GM12878 (cell line): ENCODE results near the gene CAPN9. TPM values are rescaled to one million over a fixed set of nuclear protein-coding genes. Genes with fewer than 3 reads are reported as not detected.

Experiments
- ATAC-seq: fragments of 200-7000 bp; cut with Tn5 transposase; 3 replicates; pipeline ENCODE4 v1.9.1; 2020; ENCODE audit warnings: mild to moderate bottlenecking, moderate library complexity
- BruUV-seq: library from RNA; stranded (reverse); fragments of 400-500 nt; replicated peaks from 2 replicates; lab custom pipeline; 2021; lab: Mats Ljungman, UMichigan
- CTCF ChIA-PET: fragments of 300-600 bp; sonication (Branson Sonifier 250); formaldehyde crosslinking; extraction: SDS; loops from one replicate; lab custom pipeline; 2021; ENCODE audit warnings: inconsistent platforms; lab: Yijun Ruan, JAX
- POLR2A ChIA-PET: fragments of 350-600 bp; formaldehyde crosslinking; extraction: SDS; loops from one replicate; lab custom pipeline; 2021; ENCODE audit warnings: inconsistent platforms; lab: Charles Lee
- RAD21 ChIA-PET: fragments of 300-600 bp; sonication (Branson Sonifier 250); formaldehyde crosslinking; loops from one replicate; lab custom pipeline; 2023; ENCODE audit warnings: antibody characterized with exemption; ENCODE audit not compliant: unreplicated experiment; lab: Charles Lee
- SMC1A ChIA-PET: fragments of 300-600 bp; sonication (Branson Sonifier 250); formaldehyde crosslinking; loops from one replicate; lab custom pipeline; 2023; ENCODE audit not compliant: unreplicated experiment, uncharacterized antibody; lab: Charles Lee
- DNase-seq: peaks from one replicate; pipeline ENCODE4 v3.0.0-alpha.2; 2011; ENCODE audit warnings: low read depth, low spot score
- FAIRE-seq: peaks from 3 replicates; lab custom pipeline; 2011; peaks lifted over from hg19 to GRCh38; lab: Jason Lieb, UNC
- H2AFZ ChIP-seq: 2 replicates; pipeline ENCODE4 v1.6.0; 2011; ENCODE audit warnings: low read depth, low read length, control low read depth; ENCODE audit not compliant: control insufficient read depth
- H3K27ac ChIP-seq: 2 replicates; pipeline ENCODE4 v1.5.1; 2011; ENCODE audit warnings: control low read depth; ENCODE audit not compliant: control insufficient read depth, insufficient read depth
- H3K27me3 ChIP-seq, 2 experiments: replicated peaks in 1 of 2; 2 replicates each; pipeline versions ENCODE4 v1.6.0 to v1.6.1; 2011; ENCODE audit warnings: low read length in 1 of 2; ENCODE audit not compliant: control insufficient read depth in 2 of 2, insufficient read depth in 2 of 2
- H3K36me3 ChIP-seq, 2 experiments: 2 replicates each; pipeline ENCODE4 v1.5.1; 2011; ENCODE audit warnings: low read length in 1 of 2; ENCODE audit not compliant: control insufficient read depth in 2 of 2, insufficient read depth in 2 of 2
- H3K4me1 ChIP-seq: 2 replicates; pipeline ENCODE4 v1.6.1; 2011; ENCODE audit warnings: mild to moderate bottlenecking, low read length, moderate library complexity, mixed read lengths; ENCODE audit not compliant: control insufficient read depth, insufficient read depth
- H3K4me2 ChIP-seq: 2 replicates; pipeline ENCODE4 v1.6.0; 2011; ENCODE audit warnings: control low read depth; ENCODE audit not compliant: control insufficient read depth, insufficient read depth
- H3K4me3 ChIP-seq: fragments of 200-600 bp; sonication (generic); 2 replicates; pipeline ENCODE4 v1.5.1; 2016
- H3K79me2 ChIP-seq: 2 replicates; pipeline ENCODE4 v1.6.0; 2011; ENCODE audit warnings: low read length; ENCODE audit not compliant: control insufficient read depth, insufficient read depth
- H3K9ac ChIP-seq: 2 replicates; pipeline ENCODE4 v1.8.0; 2011; ENCODE audit warnings: low read length, control low read depth, mixed read lengths; ENCODE audit not compliant: control insufficient read depth, insufficient read depth
- H3K9me3 ChIP-seq: replicated peaks from 3 replicates; pipeline ENCODE4 v1.5.1; 2011; ENCODE audit warnings: mild to moderate bottlenecking, low read length; ENCODE audit not compliant: control insufficient read depth, insufficient read depth
- H4K20me1 ChIP-seq: 2 replicates; pipeline ENCODE4 v1.6.0; 2011; ENCODE audit not compliant: control insufficient read depth, insufficient read depth
- BCL11A ChIP-seq: IDR thresholded peaks from 2 replicates; pipeline ENCODE4 v1.6.1; 2011; ENCODE audit warnings: low read depth, low read length
- BRCA1 ChIP-seq: IDR thresholded peaks from 2 replicates; pipeline ENCODE4 v1.6.1; 2011; ENCODE audit warnings: low read depth, low read length, improper control_type of control experiment
- FOXM1 ChIP-seq: IDR thresholded peaks from 2 replicates; pipeline ENCODE4 v1.6.1; 2012; ENCODE audit warnings: low read depth, mild to moderate bottlenecking, inconsistent platforms, low read length, moderate library complexity
- HDGF ChIP-seq: fragments of 450-650 bp; IDR thresholded peaks from 2 replicates; pipeline ENCODE4 v1.6.1; 2016; ENCODE audit warnings: antibody characterized with exemption
- MEF2A ChIP-seq: IDR thresholded peaks from 2 replicates; pipeline ENCODE4 v1.6.1; 2011; ENCODE audit warnings: low read depth, mild to moderate bottlenecking, low read length, moderate library complexity; ENCODE audit not compliant: insufficient read depth
- MTA3 ChIP-seq: IDR thresholded peaks from 2 replicates; pipeline ENCODE4 v1.6.1; 2012; ENCODE audit warnings: low read length, inconsistent platforms, borderline replicate concordance
- PAX5 ChIP-seq: IDR thresholded peaks from 2 replicates; pipeline ENCODE4 v1.6.1; 2011; ENCODE audit warnings: low read depth, low read length, borderline replicate concordance
- RAD21 ChIP-seq: IDR thresholded peaks from 2 replicates; pipeline ENCODE4 v1.6.1; 2011; ENCODE audit warnings: mild to moderate bottlenecking, low read depth, low read length, moderate library complexity; ENCODE audit not compliant: insufficient read depth
- RBBP5 ChIP-seq: fragments of 200-600 bp; sonication (generic); conservative IDR thresholded peaks from 2 replicates; pipeline ENCODE4 v1.6.1; 2016
- SMC3 ChIP-seq: IDR thresholded peaks from 2 replicates; pipeline ENCODE4 v1.6.1; 2011; ENCODE audit warnings: low read length, improper control_type of control experiment, borderline replicate concordance
- TARDBP ChIP-seq: IDR thresholded peaks from 2 replicates; pipeline ENCODE4 v1.6.1; 2016; ENCODE audit warnings: borderline replicate concordance
- TCF12 ChIP-seq: IDR thresholded peaks from 2 replicates; pipeline ENCODE4 v1.6.1; 2011; ENCODE audit warnings: low read depth, mild to moderate bottlenecking, low read length
- ZNF207 ChIP-seq: fragments of 450-650 bp; IDR thresholded peaks from 2 replicates; pipeline ENCODE4 v1.6.1; 2014; ENCODE audit warnings: antibody characterized with exemption, mild to moderate bottlenecking, borderline replicate concordance
- ZNF24 ChIP-seq: fragments of 450-650 bp; IDR thresholded peaks from 2 replicates; pipeline ENCODE4 v1.6.1; 2017; ENCODE audit warnings: antibody characterized with exemption, mild to moderate bottlenecking
- WGBS: methylation state at CpG from one replicate; pipeline ENCODE4 v1.1.6; 2016; ENCODE audit warnings: low lambda C conversion rate; ENCODE audit not compliant: insufficient replicate concordance, insufficient coverage; ENCODE audit errors: missing lambda C conversion rate; 5-methylcytosine and 5-hydroxymethylcytosine counted together
- in situ Hi-C: fragments of 300-500 bp; cut with MboI; formaldehyde crosslinking; loops from 9 replicates; pipeline ENCODE4 v1.14.3; 2018; ENCODE audit warnings: mixed read lengths
- intact Hi-C: fragments of 100-400 bp; cut with micrococcal nuclease; formaldehyde crosslinking; loops from one replicate; pipeline ENCODE4 v1.14.2; 2022; ENCODE audit not compliant: unreplicated experiment
- polyA plus RNA-seq, 11 experiments: library from polyadenylated mRNA; depleted of rRNA in 4 of 11; unstranded in 6 of 11; stranded (reverse) in 5 of 11; fragments of >200 nt; fragmentation: Nextera tagmentation in 4 of 11; fragmentation: Illumina TruSeq in 1 of 11; extraction: Ambion mirVana in 4 of 11; extraction: Trizol in 1 of 11; gene quantifications; 1 replicate in 1 of 11; 2 replicates in 10 of 11; pipeline versions ENCODE4 v1.2.1 to v1.2.3, GENCODE V29; 2011 to 2016; ENCODE audit warnings: inconsistent platforms in 2 of 11, missing spikeins in 2 of 11, low read depth in 1 of 11
- total RNA-seq, 4 experiments: library from RNA; depleted of rRNA in 3 of 4; stranded (reverse); fragments of >200 nt in 3 of 4; fragmentation: Illumina TruSeq in 1 of 4; extraction: Trizol in 1 of 4; gene quantifications; 2 replicates each; pipeline versions ENCODE4 v1.2.1 to v1.2.3, GENCODE V29; 2013 to 2021
- TF ChIP-seq, protein P1 (sequence below): IDR thresholded peaks from 2 replicates; pipeline ENCODE4 v1.6.1; 2012; ENCODE audit warnings: low read depth, low read length, improper control_type of control experiment
- TF ChIP-seq, protein P2 (sequence below): IDR thresholded peaks from 2 replicates; pipeline ENCODE4 v1.6.1; 2011; ENCODE audit warnings: borderline replicate concordance, low read depth, mild to moderate bottlenecking, moderate library complexity, mixed read lengths, low read length; ENCODE audit not compliant: insufficient read depth; ENCODE audit errors: extremely low read length
- TF ChIP-seq, protein P3 (sequence below): fragments of 450-650 bp; IDR thresholded peaks from 2 replicates; pipeline ENCODE4 v1.6.1; 2017; ENCODE audit warnings: mild to moderate bottlenecking, low read depth, inconsistent platforms; ENCODE audit not compliant: poor library complexity, severe bottlenecking
- TF ChIP-seq, protein P4 (sequence below): IDR thresholded peaks from 2 replicates; pipeline ENCODE4 v1.6.1; 2011; ENCODE audit warnings: low read depth, low read length, improper control_type of control experiment, borderline replicate concordance
- TF ChIP-seq, protein P5 (sequence below), 3 experiments: IDR thresholded peaks in 2 of 3; conservative IDR thresholded peaks in 1 of 3; 2 replicates each; pipeline ENCODE4 v1.5.1; 2011; ENCODE audit warnings: low read depth in 3 of 3, low read length in 3 of 3, mild to moderate bottlenecking in 3 of 3, control low read depth in 2 of 3, moderate library complexity in 2 of 3, inconsistent platforms in 1 of 3, mixed read lengths in 1 of 3; ENCODE audit not compliant: control insufficient read depth in 2 of 3, insufficient read depth in 1 of 3; ENCODE audit errors: extremely low read depth in 1 of 3

CAPN9 gene
- total and polyA plus RNA-seq, 10 of the 15 experiments (the other 5 are each of a cell fraction or from before 2014, with no cell fraction given) = not detected

DNA sequence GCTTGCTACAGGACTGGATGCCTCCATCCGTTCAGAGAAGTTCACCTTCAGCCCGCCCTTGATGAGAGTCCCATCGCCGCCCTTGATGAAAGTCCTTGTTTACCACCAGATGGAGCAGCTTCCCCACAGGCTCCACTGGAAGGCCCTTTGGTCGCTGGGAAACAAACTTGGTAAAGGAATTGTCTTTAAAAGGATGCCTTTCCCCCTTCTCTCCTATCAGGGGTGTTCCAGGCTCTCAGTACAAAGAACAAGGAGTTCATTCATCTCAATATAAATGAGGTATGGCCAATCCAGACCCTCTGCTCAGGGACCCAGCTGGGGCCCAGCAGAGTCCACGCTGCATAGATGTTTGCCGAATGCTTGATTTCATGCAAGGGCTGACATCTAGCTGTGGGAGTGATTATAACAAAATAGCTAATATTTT, 50.8 kb downstream of the CAPN9 start:
- 38% methylated on average over 7 of the region's 7 CpGs for WGBS
- DNase-seq (no peak), ATAC-seq (peak; percentile 42; the same call in 2 of the 3 replicates), FAIRE-seq (no peak)
- H3K4me2 ChIP-seq = no peak overlapping the region
- H3K9ac ChIP-seq = no peak overlapping the region
- H3K36me3 ChIP-seq = no peaks in the 10 kb centered on the region
- no TSS peak for BruUV-seq
- no peaks in the 10 kb centered on the region; a peak in 1 of 4 replicates for H3K27me3 ChIP-seq
- H3K27ac ChIP-seq = no peak overlapping the region
- H3K79me2 ChIP-seq = no peaks in the 10 kb centered on the region
- ChIA-PET SMC1A (no interaction called here), RAD21 (no interaction called here), POLR2A (no interaction called here), CTCF (interaction anchor here (0.9 to 1.6 kb wide), 3 partner anchors 11 to 181 kb away, joined by 3 to 5 read pairs (median 3); partner anchors contain the start of genes ARV1 and TTC13)
- H2AFZ ChIP-seq = no peak overlapping the region
- H3K4me1 ChIP-seq = no peaks in the 10 kb centered on the region
- intact Hi-C loops (loop anchor here (2.0 to 10.0 kb wide), 2 partner anchors 297 to 413 kb away; no protein-coding TSS in a partner anchor), in situ Hi-C loops (no loop called here)
- no peaks in the 10 kb centered on the region for H4K20me1 ChIP-seq
- H3K9me3 ChIP-seq = no peaks in the 10 kb centered on the region
- H3K4me3 ChIP-seq = no peak overlapping the region
- TF ChIP-seq RAD21 = peak; percentile 53
- TF ChIP-seq ZNF207 = no peak
- no peak for TF ChIP-seq TARDBP
- TF ChIP-seq, protein P1, sequence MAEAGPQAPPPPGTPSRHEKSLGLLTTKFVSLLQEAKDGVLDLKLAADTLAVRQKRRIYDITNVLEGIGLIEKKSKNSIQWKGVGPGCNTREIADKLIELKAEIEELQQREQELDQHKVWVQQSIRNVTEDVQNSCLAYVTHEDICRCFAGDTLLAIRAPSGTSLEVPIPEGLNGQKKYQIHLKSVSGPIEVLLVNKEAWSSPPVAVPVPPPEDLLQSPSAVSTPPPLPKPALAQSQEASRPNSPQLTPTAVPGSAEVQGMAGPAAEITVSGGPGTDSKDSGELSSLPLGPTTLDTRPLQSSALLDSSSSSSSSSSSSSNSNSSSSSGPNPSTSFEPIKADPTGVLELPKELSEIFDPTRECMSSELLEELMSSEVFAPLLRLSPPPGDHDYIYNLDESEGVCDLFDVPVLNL = no peak
- TF ChIP-seq ZNF24 = no peak
- TF ChIP-seq, protein P2, sequence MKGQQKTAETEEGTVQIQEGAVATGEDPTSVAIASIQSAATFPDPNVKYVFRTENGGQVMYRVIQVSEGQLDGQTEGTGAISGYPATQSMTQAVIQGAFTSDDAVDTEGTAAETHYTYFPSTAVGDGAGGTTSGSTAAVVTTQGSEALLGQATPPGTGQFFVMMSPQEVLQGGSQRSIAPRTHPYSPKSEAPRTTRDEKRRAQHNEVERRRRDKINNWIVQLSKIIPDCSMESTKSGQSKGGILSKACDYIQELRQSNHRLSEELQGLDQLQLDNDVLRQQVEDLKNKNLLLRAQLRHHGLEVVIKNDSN = no peak
- peak; percentile 52; the same call in 1 of the 2 replicates for TF ChIP-seq SMC3
- TF ChIP-seq HDGF = no peak
- TF ChIP-seq, protein P3, sequence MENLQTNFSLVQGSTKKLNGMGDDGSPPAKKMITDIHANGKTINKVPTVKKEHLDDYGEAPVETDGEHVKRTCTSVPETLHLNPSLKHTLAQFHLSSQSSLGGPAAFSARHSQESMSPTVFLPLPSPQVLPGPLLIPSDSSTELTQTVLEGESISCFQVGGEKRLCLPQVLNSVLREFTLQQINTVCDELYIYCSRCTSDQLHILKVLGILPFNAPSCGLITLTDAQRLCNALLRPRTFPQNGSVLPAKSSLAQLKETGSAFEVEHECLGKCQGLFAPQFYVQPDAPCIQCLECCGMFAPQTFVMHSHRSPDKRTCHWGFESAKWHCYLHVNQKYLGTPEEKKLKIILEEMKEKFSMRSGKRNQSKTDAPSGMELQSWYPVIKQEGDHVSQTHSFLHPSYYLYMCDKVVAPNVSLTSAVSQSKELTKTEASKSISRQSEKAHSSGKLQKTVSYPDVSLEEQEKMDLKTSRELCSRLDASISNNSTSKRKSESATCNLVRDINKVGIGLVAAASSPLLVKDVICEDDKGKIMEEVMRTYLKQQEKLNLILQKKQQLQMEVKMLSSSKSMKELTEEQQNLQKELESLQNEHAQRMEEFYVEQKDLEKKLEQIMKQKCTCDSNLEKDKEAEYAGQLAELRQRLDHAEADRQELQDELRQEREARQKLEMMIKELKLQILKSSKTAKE = no peak
- no peak for TF ChIP-seq BCL11A
- TF ChIP-seq TCF12 = no peak
- TF ChIP-seq RBBP5 = no peak
- no peak for TF ChIP-seq MEF2A
- no peak for TF ChIP-seq PAX5
- TF ChIP-seq, protein P4, sequence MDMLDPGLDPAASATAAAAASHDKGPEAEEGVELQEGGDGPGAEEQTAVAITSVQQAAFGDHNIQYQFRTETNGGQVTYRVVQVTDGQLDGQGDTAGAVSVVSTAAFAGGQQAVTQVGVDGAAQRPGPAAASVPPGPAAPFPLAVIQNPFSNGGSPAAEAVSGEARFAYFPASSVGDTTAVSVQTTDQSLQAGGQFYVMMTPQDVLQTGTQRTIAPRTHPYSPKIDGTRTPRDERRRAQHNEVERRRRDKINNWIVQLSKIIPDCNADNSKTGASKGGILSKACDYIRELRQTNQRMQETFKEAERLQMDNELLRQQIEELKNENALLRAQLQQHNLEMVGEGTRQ = no peak
- no peak for TF ChIP-seq MTA3
- no peak for TF ChIP-seq FOXM1
- no peak for TF ChIP-seq BRCA1
- TF ChIP-seq, protein P5, sequence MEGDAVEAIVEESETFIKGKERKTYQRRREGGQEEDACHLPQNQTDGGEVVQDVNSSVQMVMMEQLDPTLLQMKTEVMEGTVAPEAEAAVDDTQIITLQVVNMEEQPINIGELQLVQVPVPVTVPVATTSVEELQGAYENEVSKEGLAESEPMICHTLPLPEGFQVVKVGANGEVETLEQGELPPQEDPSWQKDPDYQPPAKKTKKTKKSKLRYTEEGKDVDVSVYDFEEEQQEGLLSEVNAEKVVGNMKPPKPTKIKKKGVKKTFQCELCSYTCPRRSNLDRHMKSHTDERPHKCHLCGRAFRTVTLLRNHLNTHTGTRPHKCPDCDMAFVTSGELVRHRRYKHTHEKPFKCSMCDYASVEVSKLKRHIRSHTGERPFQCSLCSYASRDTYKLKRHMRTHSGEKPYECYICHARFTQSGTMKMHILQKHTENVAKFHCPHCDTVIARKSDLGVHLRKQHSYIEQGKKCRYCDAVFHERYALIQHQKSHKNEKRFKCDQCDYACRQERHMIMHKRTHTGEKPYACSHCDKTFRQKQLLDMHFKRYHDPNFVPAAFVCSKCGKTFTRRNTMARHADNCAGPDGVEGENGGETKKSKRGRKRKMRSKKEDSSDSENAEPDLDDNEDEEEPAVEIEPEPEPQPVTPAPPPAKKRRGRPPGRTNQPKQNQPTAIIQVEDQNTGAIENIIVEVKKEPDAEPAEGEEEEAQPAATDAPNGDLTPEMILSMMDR (IDR thresholded peaks at IDR 0.05 in 2 of 3, conservative IDR thresholded peaks at IDR 0.05 in 1 of 3; ENCODE audit: control insufficient read depth in 2 of 3, extremely low read depth in 1 of 3, insufficient read depth in 1 of 3, low read depth in 3 of 3, low read length in 3 of 3) = peak; percentile 13 to 36 (median 24); a peak in 4 of 6 replicates
